GM21360 (cell line): Measurements from ENCODE around the gene PRTFDC1.

Source experiments
- ATAC-seq: cut with Tn5 transposase; IDR thresholded peaks from one replicate; pipeline ENCODE4 v1.9.1; 2021; ENCODE audit warnings: mild to moderate bottlenecking, moderate library complexity; ENCODE audit not compliant: unreplicated experiment

Gene PRTFDC1

GRCh38 chr10:24908793-24909423 is 43.5 kb downstream of the PRTFDC1 start:
- no peak for ATAC-seq

DNA sequence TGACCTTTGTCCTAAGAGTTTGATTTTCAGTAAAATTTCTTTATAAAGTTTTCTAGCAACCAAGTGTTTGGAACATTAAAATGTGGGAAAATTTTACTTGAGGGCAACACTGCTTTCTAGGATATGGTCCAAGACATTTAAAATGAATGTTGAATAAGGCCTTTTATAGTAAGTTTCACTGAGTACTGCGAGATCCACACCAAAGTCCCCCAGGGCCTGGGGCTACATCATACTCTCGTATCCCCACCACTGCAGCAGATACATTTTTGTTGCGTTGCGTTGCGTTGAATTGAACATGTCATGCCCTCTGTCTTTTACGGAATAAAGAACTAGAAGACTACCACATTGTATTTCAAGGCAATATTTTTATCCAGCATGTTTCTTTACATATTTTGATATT is 44.5 kb downstream of the PRTFDC1 start:
- no peak for ATAC-seq

DNA sequence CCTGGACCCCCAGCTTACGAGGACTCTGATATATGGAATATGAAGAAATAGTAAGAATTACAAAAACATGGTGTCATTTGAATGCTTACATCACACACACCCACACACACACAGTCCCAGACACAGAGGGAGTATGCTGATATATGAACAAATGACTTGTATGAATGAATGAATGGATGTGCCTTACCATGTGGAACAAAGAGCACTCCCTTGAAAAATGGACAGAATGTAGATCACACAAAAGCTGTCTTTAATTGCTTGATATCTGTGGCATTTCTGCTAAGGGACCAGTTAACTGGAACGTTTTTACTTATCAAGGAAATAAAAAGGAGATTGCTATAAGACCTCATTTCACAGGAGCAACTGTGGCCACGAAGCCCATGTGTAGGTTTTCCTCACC is 46.0 kb downstream of the PRTFDC1 start:
- ATAC-seq = no peak

DNA sequence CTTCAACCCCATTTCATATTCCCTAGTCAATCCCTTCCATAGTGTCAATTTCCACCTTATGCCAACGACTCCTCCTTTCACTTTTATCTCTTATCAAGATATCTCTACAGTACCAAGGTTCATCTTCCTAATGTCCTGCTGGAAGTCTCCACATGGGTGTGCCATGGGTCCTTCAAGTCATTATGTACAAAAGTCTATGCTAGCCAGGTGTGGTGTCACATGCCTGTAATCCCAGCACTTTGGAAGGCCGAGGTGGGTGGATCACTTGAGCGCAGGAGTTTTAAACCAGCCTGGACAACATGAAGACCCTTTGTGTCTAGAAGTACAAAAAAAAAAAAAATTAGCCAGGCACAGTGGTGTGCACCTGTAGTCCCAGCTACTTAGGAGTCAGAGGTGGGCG is 47.6 kb downstream of the PRTFDC1 start:
- no peak for ATAC-seq

GRCh38 chr10:24902400-24902728 is 50.0 kb downstream of the PRTFDC1 start:
- no peak for ATAC-seq

DNA sequence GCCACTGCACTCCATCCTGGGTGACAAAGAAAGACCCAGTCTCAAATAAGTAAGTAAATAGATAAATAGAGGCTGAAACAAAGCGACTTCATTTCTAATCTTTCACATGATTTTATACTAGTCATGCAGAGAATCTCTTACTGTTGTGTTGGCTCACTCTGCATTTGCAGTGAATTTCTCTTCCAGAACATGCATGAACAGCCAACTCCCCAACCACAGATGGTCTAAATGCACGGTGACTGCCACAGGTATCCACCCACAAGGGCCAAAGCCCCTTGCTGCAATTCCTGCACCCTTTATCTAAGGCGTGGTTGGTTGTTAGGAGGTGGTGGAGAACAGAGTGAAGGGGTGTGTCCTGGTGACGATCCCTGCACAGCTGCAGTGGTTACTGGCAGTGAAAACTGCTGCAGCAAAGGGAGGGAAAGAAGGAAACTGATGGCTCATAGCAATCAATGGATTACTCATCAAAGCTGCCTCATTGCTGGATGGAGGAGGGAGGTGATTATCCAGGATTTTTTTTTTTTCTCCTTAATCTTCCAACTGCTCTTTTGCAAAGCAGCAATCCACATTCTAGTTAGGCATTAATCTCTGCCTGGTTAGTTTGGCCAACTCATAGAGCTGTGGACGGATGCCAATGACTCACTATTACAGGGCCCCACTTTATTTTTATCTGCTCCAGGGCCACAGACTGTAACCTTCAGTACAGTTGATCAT is 50.6 kb downstream of the PRTFDC1 start:
- no peak for ATAC-seq

GRCh38 chr10:24900888-24901685 is 51.3 kb downstream of the PRTFDC1 start:
- ATAC-seq = peak; percentile 84

DNA sequence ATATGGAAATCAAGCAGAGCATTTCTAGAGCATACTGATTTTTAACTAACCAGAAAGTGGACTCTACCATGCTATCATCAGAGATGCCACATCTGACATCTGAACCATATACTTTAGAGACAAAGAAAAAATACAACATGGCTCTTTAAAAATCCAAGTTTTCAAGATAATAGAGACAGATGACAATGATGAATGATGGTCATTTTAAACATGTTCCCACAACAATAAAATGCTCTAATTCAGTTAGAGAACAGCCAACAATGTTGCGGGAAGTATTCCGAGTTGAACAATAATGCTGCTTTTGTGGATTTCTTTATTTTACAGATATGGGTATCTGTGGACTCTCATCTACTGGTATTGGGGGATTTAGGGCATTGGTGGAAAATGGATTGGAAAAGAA is 52.8 kb downstream of the PRTFDC1 start:
- ATAC-seq = no peak

DNA sequence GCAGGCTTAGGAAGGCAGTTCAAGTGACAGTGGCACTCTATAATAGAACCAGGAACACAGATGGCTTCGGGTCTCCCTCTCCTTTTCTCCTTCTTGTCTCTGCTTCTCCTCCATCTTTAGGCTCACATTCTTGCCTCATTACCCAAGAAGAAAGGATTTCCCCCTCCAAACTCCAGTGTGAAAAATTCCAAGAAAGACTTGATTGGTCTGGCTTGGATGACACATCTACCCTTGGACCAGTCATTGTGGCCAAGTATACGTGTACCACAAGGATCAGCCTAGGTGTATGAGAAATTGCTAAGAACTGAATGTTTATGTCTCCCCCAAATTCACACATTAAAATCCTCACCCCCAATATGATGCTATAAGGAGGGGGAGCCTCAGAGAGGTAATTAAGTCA is 53.9 kb downstream of the PRTFDC1 start:
- ATAC-seq = no peak

- ATAC-seq = no peak
Measured at GRCh38 chr10:24897326-24897926, 55.0 kb downstream of the PRTFDC1 start.

DNA sequence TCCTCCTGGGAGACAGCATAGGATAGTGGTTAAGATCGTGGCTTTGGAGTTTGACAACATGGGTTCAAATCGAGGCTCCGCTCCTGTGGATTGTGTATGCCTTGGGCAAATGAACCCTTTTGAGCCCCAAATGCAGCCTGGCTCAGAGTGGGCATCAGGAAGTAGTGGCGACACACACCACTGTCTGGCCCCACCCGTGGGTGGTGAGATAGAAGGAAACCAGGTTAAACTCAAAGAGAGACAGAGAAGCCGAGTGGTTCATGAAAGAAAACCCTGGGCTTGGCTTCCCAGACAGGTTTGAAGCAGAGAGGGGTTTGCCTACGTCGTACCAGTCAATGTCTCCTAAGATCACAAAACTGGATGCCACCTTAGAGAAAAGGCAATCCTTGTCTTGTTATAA is 57.7 kb downstream of the PRTFDC1 start:
- no peak for ATAC-seq

- no peak for ATAC-seq
Measured at GRCh38 chr10:24894309-24894708, 58.1 kb downstream of the PRTFDC1 start.

DNA sequence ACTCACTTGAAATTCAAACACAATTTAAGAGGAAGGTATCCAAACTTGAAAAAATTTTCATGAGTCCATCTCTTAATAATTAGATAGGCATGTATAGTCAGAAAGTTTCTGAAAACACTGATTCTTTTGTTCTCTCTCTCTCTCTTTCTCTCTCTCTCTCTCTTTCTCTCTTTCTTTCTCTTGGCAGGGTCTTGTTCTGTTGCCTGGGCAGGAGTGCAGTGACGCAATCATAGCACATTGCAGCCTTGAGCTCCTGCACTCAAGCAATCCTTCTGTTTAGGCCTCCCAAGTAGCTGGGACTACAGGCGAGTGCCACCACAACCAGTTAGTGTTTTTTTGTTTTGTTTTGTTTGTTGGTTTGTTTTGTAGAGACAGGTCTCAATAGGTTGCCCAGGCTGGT is 59.3 kb downstream of the PRTFDC1 start:
- no peak for ATAC-seq

DNA sequence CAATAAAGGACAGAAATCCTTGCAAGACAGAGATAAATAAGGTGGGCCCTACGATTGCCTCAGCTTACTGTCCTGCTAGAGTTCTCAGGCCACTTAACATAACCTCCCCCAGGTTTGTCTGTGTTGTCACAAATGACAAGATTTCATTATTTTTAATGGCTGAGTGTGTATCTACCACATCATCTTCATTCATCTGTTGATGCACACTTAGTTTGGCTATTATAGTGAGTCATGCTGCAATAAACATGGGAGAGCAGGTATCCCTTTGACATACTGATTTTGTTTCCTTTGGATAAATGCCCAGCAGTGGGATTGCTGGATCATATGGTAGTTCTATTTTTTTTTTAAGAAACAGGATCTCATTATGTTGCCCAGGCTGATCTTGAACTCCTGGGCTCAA is 60.6 kb downstream of the PRTFDC1 start:
- no peak for ATAC-seq

- no peak for ATAC-seq
Measured at GRCh38 chr10:24889639-24890038, 62.8 kb downstream of the PRTFDC1 start.

DNA sequence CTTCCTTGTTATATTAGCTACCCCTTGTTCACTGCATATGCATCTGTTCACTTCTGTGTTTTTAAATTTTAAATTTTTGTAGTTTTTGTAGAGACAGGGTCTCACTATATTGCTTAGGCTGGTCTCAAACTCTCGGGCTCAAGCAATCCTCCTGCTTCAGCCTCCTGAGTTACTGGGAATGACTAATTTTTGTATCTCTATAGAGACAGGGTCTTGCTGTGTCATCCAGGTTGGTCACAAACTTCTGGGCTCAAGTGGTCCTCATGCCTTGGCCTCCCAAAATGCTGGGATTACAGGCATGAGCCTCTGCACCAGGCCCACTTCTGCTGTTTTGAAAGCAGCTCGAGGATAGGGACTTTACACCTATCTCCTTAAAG is 64.6 kb downstream of the PRTFDC1 start:
- peak; percentile 15 for ATAC-seq

GRCh38 chr10:24886290-24886680 is 66.1 kb downstream of the PRTFDC1 start:
- ATAC-seq = no peak

GRCh38 chr10:24885551-24886289 is 66.7 kb downstream of the PRTFDC1 start:
- ATAC-seq = no peak

DNA sequence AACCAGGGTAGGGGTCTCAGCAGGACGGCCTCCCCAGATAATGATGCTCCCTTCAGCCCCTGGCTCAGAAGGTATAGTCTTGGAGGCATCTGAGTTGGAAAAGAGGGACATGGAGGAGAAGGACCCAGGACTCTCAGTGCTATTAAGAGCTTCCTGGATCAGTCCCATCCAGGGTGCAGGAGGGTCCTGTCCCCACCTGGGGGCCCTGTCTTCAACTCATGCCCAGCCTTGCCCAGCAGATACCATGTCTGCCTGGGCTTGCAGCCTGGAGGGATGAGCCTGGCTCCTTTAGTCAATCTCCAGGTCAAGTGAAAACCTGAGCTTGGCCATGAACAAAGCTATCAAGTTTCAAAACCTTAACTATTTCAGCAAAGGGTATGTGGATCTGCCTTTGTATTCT is 67.6 kb downstream of the PRTFDC1 start:
- no peak for ATAC-seq

- ATAC-seq = no peak
Measured at GRCh38 chr10:24884316-24884715, 68.1 kb downstream of the PRTFDC1 start.

- ATAC-seq = no peak
Measured at GRCh38 chr10:24883176-24883575, 69.2 kb downstream of the PRTFDC1 start.
